Endothelial cell of umbilical vein (primary cell): ENCODE measurements around the gene SLC2A1. TPM values are rescaled to one million over a fixed set of nuclear protein-coding genes. Genes with fewer than 3 reads are reported as not detected.

Experiments used
- BruUV-seq: library from RNA; stranded (reverse); fragments of 400-500 nt; replicated peaks from 2 replicates; lab custom pipeline; 2021; lab: Mats Ljungman, UMichigan
- CTCF ChIA-PET: fragments of 300-600, 350-600 bp; sonication (Branson Sonifier 250); formaldehyde crosslinking; loops from one replicate; lab custom pipeline; 2021; ENCODE audit warnings: antibody characterized with exemption, inconsistent platforms; lab: Charles Lee
- POLR2A ChIA-PET: fragments of 300-600, 350-600 bp; sonication (Branson Sonifier 250); formaldehyde crosslinking; loops from one replicate; lab custom pipeline; 2021; ENCODE audit warnings: antibody characterized with exemption, inconsistent platforms; lab: Charles Lee
- DNase-seq: peaks from one replicate; pipeline ENCODE4 v3.0.0-alpha.2; 2011; ENCODE audit warnings: low read depth, low spot score
- FAIRE-seq: peaks from 2 replicates; lab custom pipeline; 2011; peaks lifted over from hg19 to GRCh38; lab: Jason Lieb, UNC
- H2AFZ ChIP-seq: 2 replicates; pipeline ENCODE4 v1.6.0; 2012; ENCODE audit warnings: low read depth, low read length, control low read depth, inconsistent platforms
- H3K27ac ChIP-seq: 2 replicates; pipeline ENCODE4 v1.5.1; 2011; ENCODE audit warnings: low read depth, mild to moderate bottlenecking, control low read depth, low read length, moderate library complexity; ENCODE audit not compliant: insufficient read depth
- H3K27me3 ChIP-seq, 2 experiments: 2 replicates each; pipeline versions ENCODE4 v1.6.0 to v1.6.1; 2011; ENCODE audit warnings: low read length in 2 of 2, mixed read lengths in 1 of 2; ENCODE audit not compliant: control insufficient read depth in 2 of 2, insufficient read depth in 2 of 2
- H3K36me3 ChIP-seq, 2 experiments: 2 replicates in 1 of 2; 3 replicates in 1 of 2; pipeline ENCODE4 v1.5.1; 2011; ENCODE audit warnings: low read length in 2 of 2, mild to moderate bottlenecking in 1 of 2, moderate library complexity in 1 of 2; ENCODE audit not compliant: control insufficient read depth in 2 of 2, insufficient read depth in 2 of 2; ENCODE audit errors: extremely low read depth in 1 of 2
- H3K4me1 ChIP-seq: 3 replicates; pipeline ENCODE4 v1.5.1; 2011; ENCODE audit warnings: mild to moderate bottlenecking, low read length; ENCODE audit not compliant: control insufficient read depth, insufficient read depth; ENCODE audit errors: extremely low read depth
- H3K4me2 ChIP-seq: 2 replicates; pipeline ENCODE4 v1.6.1; 2011; ENCODE audit warnings: low read length, control low read depth, mixed read lengths; ENCODE audit not compliant: insufficient read depth
- H3K4me3 ChIP-seq, 3 experiments: fragments of 200-600 bp in 1 of 3; sonication (generic), shearing (Covaris generic) in 1 of 3; replicated peaks in 1 of 3; 2 replicates each; pipeline ENCODE4 v1.5.1; 2011 to 2016; ENCODE audit warnings: control low read depth in 3 of 3, low read length in 3 of 3, mild to moderate bottlenecking in 2 of 3, inconsistent platforms in 1 of 3, low read depth in 1 of 3, moderate library complexity in 1 of 3; ENCODE audit not compliant: insufficient read depth in 1 of 3
- H3K79me2 ChIP-seq: 2 replicates; pipeline ENCODE4 v1.6.0; 2012; ENCODE audit warnings: low read length, inconsistent platforms; ENCODE audit not compliant: control insufficient read depth, insufficient read depth
- H3K9ac ChIP-seq: replicated peaks from 2 replicates; pipeline ENCODE3; 2011; ENCODE audit warnings: low read length, control low read depth; ENCODE audit not compliant: insufficient read depth; ENCODE audit errors: extremely low read depth
- H3K9me1 ChIP-seq: replicated peaks from 3 replicates; pipeline ENCODE4 v1.6.0; 2011; ENCODE audit warnings: mild to moderate bottlenecking, low read length; ENCODE audit not compliant: control insufficient read depth, insufficient read depth; ENCODE audit errors: extremely low read depth
- H3K9me3 ChIP-seq: replicated peaks from 2 replicates; pipeline ENCODE4 v1.5.1; 2012; ENCODE audit warnings: low read length, inconsistent platforms; ENCODE audit not compliant: control insufficient read depth, insufficient read depth
- H4K20me1 ChIP-seq: replicated peaks from 2 replicates; pipeline ENCODE3; 2011; ENCODE audit warnings: mild to moderate bottlenecking, low read length; ENCODE audit not compliant: control insufficient read depth, insufficient read depth; ENCODE audit errors: extremely low read depth
- CTCF ChIP-seq, 2 donors: IDR thresholded peaks; 1 replicate in 1 of 2; 2 replicates in 1 of 2; pipeline ENCODE4 v1.5.1; 2011; ENCODE audit warnings: low read length in 2 of 2, mild to moderate bottlenecking in 2 of 2, moderate library complexity in 2 of 2, control low read depth in 1 of 2, inconsistent platforms in 1 of 2, low read depth in 1 of 2; ENCODE audit not compliant: insufficient read depth in 1 of 2; ENCODE audit errors: extremely low read depth in 1 of 2
- EZH2 ChIP-seq: IDR thresholded peaks from 2 replicates; pipeline ENCODE4 v1.6.1; 2012; ENCODE audit warnings: borderline replicate concordance, low read depth, mild to moderate bottlenecking, moderate library complexity, low read length, inconsistent platforms; ENCODE audit not compliant: severe bottlenecking
- FOS ChIP-seq: IDR thresholded peaks from 2 replicates; pipeline ENCODE4 v1.6.1; 2011; ENCODE audit warnings: mild to moderate bottlenecking, low read length, moderate library complexity, borderline replicate concordance; ENCODE audit not compliant: insufficient read depth
- GATA2 ChIP-seq: IDR thresholded peaks from 2 replicates; pipeline ENCODE4 v1.7.0; 2011; ENCODE audit warnings: low read depth, mild to moderate bottlenecking, moderate library complexity, mixed read lengths, low read length; ENCODE audit not compliant: insufficient read length, insufficient read depth
- JUN ChIP-seq: IDR thresholded peaks from 2 replicates; pipeline ENCODE4 v1.6.1; 2011; ENCODE audit warnings: borderline replicate concordance, low read depth; ENCODE audit not compliant: insufficient read length, insufficient read depth
- MYC ChIP-seq: IDR thresholded peaks from one replicate; pipeline ENCODE4 v1.6.1; 2011; ENCODE audit warnings: mild to moderate bottlenecking, low read depth, low read length
- POLR2A ChIP-seq: IDR thresholded peaks from 2 replicates; pipeline ENCODE4 v1.6.1; 2012; ENCODE audit warnings: low read depth, mild to moderate bottlenecking, control low read depth, low read length
- POLR2AphosphoS5 ChIP-seq: IDR thresholded peaks from 2 replicates; pipeline ENCODE4 v1.6.1; 2012; ENCODE audit warnings: low read depth, mild to moderate bottlenecking, control low read depth, low read length, moderate library complexity; ENCODE audit not compliant: insufficient read depth
- dilution Hi-C: fragments of 300-500 bp; cut with MboI; formaldehyde crosslinking; loops from one replicate; pipeline ENCODE4 v1.15.0; 2019; ENCODE audit warnings: low sequenced_read_pairs; ENCODE audit not compliant: extremely low pct_ligation_motif_present
- intact Hi-C: fragments of 100-400 bp; cut with micrococcal nuclease; formaldehyde crosslinking; loops from one replicate; pipeline ENCODE4 v1.10.0; 2022
- polyA plus RNA-seq, 4 experiments: library from polyadenylated mRNA; depleted of rRNA in 3 of 4; stranded (reverse) in 3 of 4; unstranded in 1 of 4; fragments of >200 nt; gene quantifications; 2 replicates each; pipeline versions ENCODE4 v1.2.1 to v1.2.3, GENCODE V29; 2011 to 2012; ENCODE audit warnings: missing spikeins in 1 of 4
- total RNA-seq: library from RNA; stranded (reverse); gene quantifications from 2 replicates; pipeline ENCODE4 v1.2.3, GENCODE V29; 2021
- TF ChIP-seq, protein P1 (sequence below): IDR thresholded peaks from 2 replicates; pipeline ENCODE4 v1.6.1; 2011; ENCODE audit not compliant: insufficient read depth, insufficient read length

SLC2A1 gene
- total and polyA plus RNA-seq, 2 donors (not counting 3 experiments of a cell fraction or from before 2014, with no cell fraction given) = 42.2 to 46.5 TPM

GRCh38 chr1:42929434-42930177 lies 29.1 kb downstream of the SLC2A1 start:
- POLR2A ChIA-PET = no interaction called here
- FAIRE-seq = no peak
- intact Hi-C loops = no loop called here

GRCh38 chr1:42928859-42929258 lies 29.8 kb downstream of the SLC2A1 start:
- no peaks in the 10 kb centered on the region for H3K79me2 ChIP-seq
- ChIA-PET POLR2A (no interaction called here), CTCF (interaction anchor here (3.0 kb wide), 1 partner anchor 144 kb away, joined by 23 read pairs; no protein-coding TSS in a partner anchor)
- no peak for DNase-seq
- intact Hi-C loops (no loop called here), dilution Hi-C loops (no loop called here)
- H4K20me1 ChIP-seq = no peaks in the 10 kb centered on the region
- no peaks in the 10 kb centered on the region for H3K9me3 ChIP-seq
- peaks cover 3 to 30% of the 10 kb centered on the region in 2 experiments for H3K36me3 ChIP-seq
- no peak overlapping the region for H3K4me3 ChIP-seq
- TF ChIP-seq POLR2A (no peak), FOS (no peak), MYC (no peak), POLR2AphosphoS5 (no peak), GATA2 (no peak), CTCF (IDR thresholded peaks at IDR 0.05; ENCODE audit: extremely low read depth in 1 of 2, insufficient read depth in 1 of 2, low read depth in 1 of 2, low read length in 2 of 2) (no peak), EZH2 (no peak), JUN (no peak)
- TF ChIP-seq, protein P1, sequence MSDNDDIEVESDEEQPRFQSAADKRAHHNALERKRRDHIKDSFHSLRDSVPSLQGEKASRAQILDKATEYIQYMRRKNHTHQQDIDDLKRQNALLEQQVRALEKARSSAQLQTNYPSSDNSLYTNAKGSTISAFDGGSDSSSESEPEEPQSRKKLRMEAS = no peak
- FAIRE-seq = no peak
- no peaks in the 10 kb centered on the region for H3K9me1 ChIP-seq
- BruUV-seq = no TSS peak
- no peak overlapping the region for H3K27ac ChIP-seq
- H3K4me2 ChIP-seq = no peak overlapping the region
- H3K4me1 ChIP-seq = peaks cover 6% of the 10 kb centered on the region
- no peak overlapping the region for H3K9ac ChIP-seq
- no peak overlapping the region for H2AFZ ChIP-seq
- H3K27me3 ChIP-seq = no peaks in the 10 kb centered on the region

More at GRCh38 chr1:42929434-42930177, 29.1 kb downstream of the SLC2A1 start:
- no peaks in the 10 kb centered on the region for H3K79me2 ChIP-seq
- H3K4me2 ChIP-seq = no peak overlapping the region
- TF ChIP-seq EZH2 (no peak), POLR2AphosphoS5 (no peak), POLR2A (no peak)
- no peaks in the 10 kb centered on the region for H3K9me1 ChIP-seq
- no peaks in the 10 kb centered on the region for H3K9me3 ChIP-seq
- H3K4me1 ChIP-seq = peaks cover 6% of the 10 kb centered on the region
- CTCF ChIA-PET = interaction anchor here (1.4 to 3.0 kb wide), 2 partner anchors 143 to 144 kb away, joined by 4 to 23 read pairs; no protein-coding TSS in a partner anchor
- H3K4me3 ChIP-seq = no peak overlapping the region
- H3K27ac ChIP-seq = no peak overlapping the region
- no peaks in the 10 kb centered on the region for H4K20me1 ChIP-seq
- DNase-seq = no peak
- dilution Hi-C loops = no loop called here
- peaks cover 3 to 30% of the 10 kb centered on the region in 2 experiments for H3K36me3 ChIP-seq
- H2AFZ ChIP-seq = no peak overlapping the region
- no TSS peak for BruUV-seq
- H3K27me3 ChIP-seq = no peaks in the 10 kb centered on the region
- H3K9ac ChIP-seq = no peak overlapping the region
